Esophagus squamous epithelium (tissue), 5 donors: ENCODE results near the gene TVP23A. TPM values are rescaled to one million over a fixed set of nuclear protein-coding genes. Genes with fewer than 3 reads are reported as not detected.

ENCODE experiments used
- DNase-seq: peaks from one replicate; lab custom pipeline; 2025; lab: John Stamatoyannopoulos, UW
- H3K27ac ChIP-seq, 4 donors: fragments of 200-600 bp; sonication (generic); one replicate each; pipeline ENCODE4 v1.5.1; 2016 to 2019; ENCODE audit warnings: mild to moderate bottlenecking in 1 of 4
- H3K27me3 ChIP-seq, 4 donors: fragments of 200-600 bp; sonication (generic); 1 replicate in 3 of 4; 2 replicates in 1 of 4; pipeline versions ENCODE4 v1.5.1 to v1.6.0; 2017 to 2021; ENCODE audit warnings: antibody characterized with exemption in 1 of 4
- H3K36me3 ChIP-seq, 3 donors: fragments of 200-600 bp; sonication (generic); one replicate each; pipeline ENCODE4 v1.5.1; 2016 to 2019
- H3K4me1 ChIP-seq, 3 donors: fragments of 200-600 bp; sonication (generic); one replicate each; pipeline ENCODE4 v1.5.1; 2017 to 2019
- H3K4me3 ChIP-seq, 4 donors: fragments of 200-600 bp; sonication (generic); 1 replicate in 3 of 4; 2 replicates in 1 of 4; pipeline ENCODE4 v1.5.1; 2016 to 2019; ENCODE audit warnings: mild to moderate bottlenecking in 2 of 4, moderate library complexity in 1 of 4
- H3K9me3 ChIP-seq, 3 donors: fragments of 200-600 bp; sonication (generic); one replicate each; pipeline ENCODE4 v1.5.1; 2016 to 2019
- POLR2A ChIP-seq, 4 donors: fragments of 450-650 bp; IDR thresholded peaks; one replicate each; pipeline ENCODE4 v1.6.1; 2017; ENCODE audit warnings: antibody characterized with exemption in 4 of 4, mild to moderate bottlenecking in 4 of 4, moderate library complexity in 3 of 4
- WGBS, 2 donors: methylation state at CpG; one replicate each; pipeline ENCODE4 v1.1.5; 2018; 5-methylcytosine and 5-hydroxymethylcytosine counted together
- intact Hi-C: fragments of 100-400 bp; cut with DNase I; formaldehyde crosslinking; loops from one replicate; pipeline ENCODE4 v1.15.0; 2022
- total RNA-seq, 4 donors: library from RNA; depleted of rRNA; stranded (reverse); fragments of >200 nt; gene quantifications; one replicate each; pipeline ENCODE4 v1.1.0, GENCODE V29; 2016
- TF ChIP-seq, protein P1 (sequence below), 6 experiments: fragments of 450-650 bp in 4 of 6; fragments of 200-600 bp in 2 of 6; sonication (generic) in 2 of 6; IDR thresholded peaks; one replicate each; pipeline ENCODE4 v1.5.1; 2016 to 2019; ENCODE audit warnings: antibody characterized with exemption in 6 of 6, mild to moderate bottlenecking in 4 of 6, moderate library complexity in 4 of 6
- donor health status: DM: yes; HTN: yes; CAD: no.

TVP23A gene
- total RNA-seq, 4 donors from 2014 or later, result 0.19 TPM; not detected in 3

DNA sequence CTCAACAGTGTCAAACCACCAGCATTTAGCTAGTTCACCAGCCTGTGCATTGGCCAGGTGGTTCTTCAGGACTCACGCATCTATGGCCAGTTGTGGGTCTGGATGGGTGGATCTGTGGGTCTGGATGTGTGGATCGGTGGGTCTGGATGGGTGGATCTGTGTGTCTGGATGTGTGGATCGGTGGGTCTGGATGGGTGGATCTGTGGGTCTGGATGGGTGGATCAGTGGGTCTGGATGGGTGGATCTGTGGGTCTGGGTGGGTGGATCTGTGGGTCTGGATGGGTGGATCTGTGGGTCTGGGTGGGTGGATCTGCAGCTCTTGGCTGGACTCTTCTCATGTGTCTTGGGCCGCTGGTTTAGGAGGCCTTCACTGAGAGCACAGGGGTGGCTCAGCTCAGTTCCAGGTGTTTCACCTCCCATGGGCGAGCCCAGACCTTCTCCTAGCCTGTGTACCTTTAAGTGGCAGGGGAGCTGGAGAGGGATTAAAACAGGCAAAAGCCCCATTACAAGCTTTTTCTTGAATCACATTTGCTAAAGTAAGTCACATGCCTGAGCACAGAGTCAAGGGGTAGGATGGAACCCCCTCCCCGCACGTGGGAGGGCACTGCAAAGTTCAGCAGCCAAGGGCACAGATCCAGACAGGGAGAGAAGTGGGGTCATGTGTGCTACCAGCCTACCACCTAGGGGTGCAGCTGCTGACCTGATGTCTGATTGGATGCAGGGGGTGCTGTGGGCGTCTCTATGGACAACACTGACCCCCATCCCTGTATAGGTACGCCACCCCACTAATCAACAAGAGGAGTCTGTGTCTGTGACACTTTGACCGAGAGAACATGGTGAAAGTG, 78.4 kb downstream of the TVP23A start:
- H3K4me3 ChIP-seq, result no peak overlapping the region
- H3K27ac ChIP-seq, result no peak overlapping the region
- H3K9me3 ChIP-seq, result no peaks in the 10 kb centered on the region
- DNase-seq, result no peak
- WGBS, 2 donors, result 87 to 88% methylated on average over 4 to 6 of the region's 10 CpGs
- H3K36me3 ChIP-seq, result no peaks in the 10 kb centered on the region
- peaks cover 10 to 47% (median 37%) of the 10 kb centered on the region in 3 donors for H3K4me1 ChIP-seq
- intact Hi-C loops, result no loop called here
- H3K27me3 ChIP-seq, result no peaks in the 10 kb centered on the region
- TF ChIP-seq POLR2A (IDR thresholded peaks at IDR 0.05), result no peak
- TF ChIP-seq, protein P1, sequence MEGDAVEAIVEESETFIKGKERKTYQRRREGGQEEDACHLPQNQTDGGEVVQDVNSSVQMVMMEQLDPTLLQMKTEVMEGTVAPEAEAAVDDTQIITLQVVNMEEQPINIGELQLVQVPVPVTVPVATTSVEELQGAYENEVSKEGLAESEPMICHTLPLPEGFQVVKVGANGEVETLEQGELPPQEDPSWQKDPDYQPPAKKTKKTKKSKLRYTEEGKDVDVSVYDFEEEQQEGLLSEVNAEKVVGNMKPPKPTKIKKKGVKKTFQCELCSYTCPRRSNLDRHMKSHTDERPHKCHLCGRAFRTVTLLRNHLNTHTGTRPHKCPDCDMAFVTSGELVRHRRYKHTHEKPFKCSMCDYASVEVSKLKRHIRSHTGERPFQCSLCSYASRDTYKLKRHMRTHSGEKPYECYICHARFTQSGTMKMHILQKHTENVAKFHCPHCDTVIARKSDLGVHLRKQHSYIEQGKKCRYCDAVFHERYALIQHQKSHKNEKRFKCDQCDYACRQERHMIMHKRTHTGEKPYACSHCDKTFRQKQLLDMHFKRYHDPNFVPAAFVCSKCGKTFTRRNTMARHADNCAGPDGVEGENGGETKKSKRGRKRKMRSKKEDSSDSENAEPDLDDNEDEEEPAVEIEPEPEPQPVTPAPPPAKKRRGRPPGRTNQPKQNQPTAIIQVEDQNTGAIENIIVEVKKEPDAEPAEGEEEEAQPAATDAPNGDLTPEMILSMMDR (IDR thresholded peaks at IDR 0.05), result no peak

DNA sequence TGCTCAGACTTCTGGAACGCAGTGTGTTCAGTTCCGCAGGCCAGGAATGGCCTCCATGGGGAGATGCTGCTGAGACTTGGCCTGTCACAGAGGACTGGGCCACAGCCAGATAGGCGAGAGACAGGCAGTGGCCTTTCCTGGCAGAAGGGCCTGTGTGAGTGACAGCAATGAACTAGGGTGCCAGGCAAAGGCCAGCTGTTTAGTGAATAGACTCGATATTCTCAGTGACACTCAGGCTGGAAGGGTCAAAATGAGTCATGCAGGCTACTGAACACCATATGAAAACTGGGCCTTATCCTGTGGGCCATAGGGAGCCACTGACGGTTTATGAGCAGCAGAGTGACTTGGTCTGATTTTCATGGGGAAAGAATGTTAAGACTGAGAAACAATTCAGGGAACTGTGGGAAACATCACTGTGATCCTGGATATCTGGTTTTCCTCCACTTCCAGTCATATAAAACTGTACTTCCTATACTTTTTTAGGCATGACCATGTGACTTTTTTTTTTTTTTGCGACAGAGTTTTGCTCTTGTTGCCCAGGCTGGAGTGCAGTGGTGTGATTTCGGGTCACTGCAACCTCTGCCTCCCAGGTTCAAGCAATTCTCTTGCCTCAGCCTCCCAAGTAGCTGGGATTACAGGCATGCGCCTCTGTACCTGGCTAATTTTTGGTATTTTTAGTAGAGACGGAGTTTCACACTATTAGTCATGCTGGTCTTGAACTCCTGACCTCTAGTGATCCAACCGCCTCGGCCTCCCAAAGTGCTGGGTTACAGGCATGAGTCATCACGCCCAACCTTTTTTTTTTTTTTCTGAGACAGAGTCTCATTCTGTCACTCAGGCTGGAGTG, 80.1 kb downstream of the TVP23A start:
- Histone ChIP-seq H3K27ac (peak overlapping the region; percentile 69 to 81 (median 80)), H3K9me3 (no peaks in the 10 kb centered on the region), H3K36me3 (no peaks in the 10 kb centered on the region), H3K4me1 (peaks cover 10 to 36% (median 28%) of the 10 kb centered on the region in 3 donors), H3K27me3 (no peaks in the 10 kb centered on the region), H3K4me3 (no peak overlapping the region)
- DNase-seq, result no peak
- WGBS, 2 donors, result 31 to 38% methylated on average over 12 of the region's 12 CpGs
- intact Hi-C loops, result no loop called here
- TF ChIP-seq, protein P1 (IDR thresholded peaks at IDR 0.05), result no peak
- TF ChIP-seq POLR2A (IDR thresholded peaks at IDR 0.05), result no peak

DNA sequence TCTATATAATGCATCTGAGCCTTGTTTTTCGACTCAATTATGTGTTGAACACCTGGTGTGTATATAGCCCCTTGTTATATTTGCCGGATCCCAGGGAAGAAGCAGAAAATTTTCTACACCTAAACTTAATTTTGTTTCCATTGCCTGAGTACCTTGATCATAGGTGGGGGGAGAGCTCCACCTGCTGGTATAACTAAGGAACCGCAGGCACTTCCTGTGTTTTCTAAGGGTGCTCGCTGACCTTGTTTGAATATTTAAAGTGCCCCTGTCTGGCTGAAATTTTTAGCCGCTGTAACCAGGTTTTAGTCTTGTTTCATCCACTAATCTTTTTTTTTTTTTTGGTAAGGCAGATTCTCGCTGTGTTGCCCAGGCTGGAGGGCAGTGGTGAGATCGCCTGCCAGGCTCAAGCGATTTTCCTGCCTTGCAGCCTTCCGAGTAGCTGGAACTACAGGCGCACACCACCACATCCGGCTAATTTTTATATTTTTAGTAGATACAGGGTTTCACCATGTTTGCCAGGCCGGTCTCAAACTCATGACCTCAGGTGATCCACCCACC, 81.4 kb downstream of the TVP23A start:
- DNase-seq, result no peak
- H3K4me3 ChIP-seq, result peak overlapping the region in 1 of 4 donors; percentile 16
- H3K4me1 ChIP-seq, result peaks cover 10 to 30% (median 23%) of the 10 kb centered on the region in 3 donors
- H3K27ac ChIP-seq, result peak overlapping the region; percentile 69 to 81 (median 78)
- no peaks in the 10 kb centered on the region for H3K36me3 ChIP-seq
- no peaks in the 10 kb centered on the region for H3K27me3 ChIP-seq
- H3K9me3 ChIP-seq, result no peaks in the 10 kb centered on the region
- intact Hi-C loops, result loop anchor here (2.0 kb wide), 1 partner anchor 214 kb away; no protein-coding TSS in a partner anchor
- 27 to 34% methylated on average over 12 of the region's 12 CpGs for WGBS, 2 donors
- TF ChIP-seq POLR2A (IDR thresholded peaks at IDR 0.05), result no peak
- TF ChIP-seq, protein P1 (IDR thresholded peaks at IDR 0.05), result peak; percentile 94 to 97 (median 96)

DNA sequence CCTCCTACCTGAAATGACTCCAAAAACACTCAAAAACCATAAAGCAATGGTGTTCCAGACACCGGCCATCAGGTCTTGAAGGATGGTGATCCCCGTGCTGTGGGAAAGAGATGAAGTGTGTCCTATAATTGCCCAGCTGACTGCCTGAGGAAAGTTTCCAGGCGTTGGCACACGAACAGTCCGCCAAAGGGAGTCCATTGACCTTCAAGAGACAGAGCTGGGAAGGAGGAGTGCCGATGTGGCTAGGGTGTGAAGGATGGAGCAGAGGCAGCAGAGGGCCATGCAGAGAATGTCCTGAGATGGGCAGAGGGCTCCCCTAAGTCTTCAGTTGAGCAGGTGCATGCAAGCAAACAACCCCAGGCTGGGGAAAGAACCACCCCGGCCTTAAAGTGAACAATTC, 86.8 kb downstream of the TVP23A start:
- Histone ChIP-seq H3K4me3 (no peak overlapping the region), H3K27me3 (no peaks in the 10 kb centered on the region), H3K9me3 (no peaks in the 10 kb centered on the region), H3K27ac (no peak overlapping the region), H3K4me1 (peaks cover 0 to 13% (median 0%) of the 10 kb centered on the region in 3 donors), H3K36me3 (no peaks in the 10 kb centered on the region)
- intact Hi-C loops, result loop anchor here (5.0 kb wide), 1 partner anchor 154 kb away; no protein-coding TSS in a partner anchor
- TF ChIP-seq POLR2A (IDR thresholded peaks at IDR 0.05), result no peak
- TF ChIP-seq, protein P1 (IDR thresholded peaks at IDR 0.05), result no peak
- WGBS, 2 donors, result 76 to 93% methylated on average over 7 of the region's 7 CpGs
- DNase-seq, result no peak
